DMS53 treated with DMSO at 0.1 percent for 48 hours (cell line): ENCODE results near the gene DMGDH.
"Not testable (repeated sequence)": the region's sequence is repeated elsewhere in the genome, so short reads cannot be mapped to it uniquely, and the experiment has no call there.

ENCODE experiments used
- DNase-seq: peaks from one replicate; lab custom pipeline; 2025; ENCODE audit not compliant: unreplicated experiment; lab: John Stamatoyannopoulos, UW

The DMGDH gene

GRCh38 chr5:79020861-79021561, 48.5 kb downstream of the DMGDH start:
- DNase-seq, result peak; percentile 61

- DNase-seq, result no peak
Measured at GRCh38 chr5:79014631-79015030, 54.8 kb downstream of the DMGDH start.

GRCh38 chr5:79011869-79012268, 57.6 kb downstream of the DMGDH start:
- no peak for DNase-seq

- DNase-seq, result no peak
Measured at GRCh38 chr5:79011219-79011836, 58.1 kb downstream of the DMGDH start.

GRCh38 chr5:79008362-79008761, 61.1 kb downstream of the DMGDH start:
- DNase-seq, result no peak

GRCh38 chr5:79007872-79008271, 61.6 kb downstream of the DMGDH start:
- no peak for DNase-seq

GRCh38 chr5:79005936-79006631, 63.4 kb downstream of the DMGDH start:
- DNase-seq, result no peak

GRCh38 chr5:79005151-79005550, 64.3 kb downstream of the DMGDH start:
- DNase-seq, result no peak

- no peak for DNase-seq
Measured at GRCh38 chr5:79002374-79002773, 67.1 kb downstream of the DMGDH start.

- no peak for DNase-seq
Measured at GRCh38 chr5:79001471-79001870, 68.0 kb downstream of the DMGDH start.

GRCh38 chr5:78997090-78997489, 72.4 kb downstream of the DMGDH start:
- no peak for DNase-seq

GRCh38 chr5:78995521-78996007, 73.9 kb downstream of the DMGDH start:
- no peak for DNase-seq

GRCh38 chr5:78993165-78993564, 76.3 kb downstream of the DMGDH start:
- no peak for DNase-seq

GRCh38 chr5:78992146-78992545, 77.3 kb downstream of the DMGDH start:
- no peak for DNase-seq

GRCh38 chr5:78989080-78989479, 80.4 kb downstream of the DMGDH start:
- DNase-seq, result no peak

GRCh38 chr5:78985725-78986223, 83.7 kb downstream of the DMGDH start:
- DNase-seq, result peak; percentile 85

- peak; percentile 33 for DNase-seq
Measured at GRCh38 chr5:78985116-78985724, 84.3 kb downstream of the DMGDH start, which contains the start of gene ARSB. Gene ARSB (minus strand): TSS chr5:78985310. CDS start chr5:78985248, 62 bp downstream.

GRCh38 chr5:78984439-78985115, 84.9 kb downstream of the DMGDH start:
- DNase-seq, result peak; percentile 84

GRCh38 chr5:78983601-78984438, 85.7 kb downstream of the DMGDH start:
- DNase-seq, result peak; percentile 49

GRCh38 chr5:78983194-78983593, 86.3 kb downstream of the DMGDH start:
- not testable (repeated sequence) for DNase-seq
